K562 (cell line): ENCODE measurements around the gene STING1. TPM values are rescaled to one million over a fixed set of nuclear protein-coding genes. Genes with fewer than 3 reads are reported as not detected.

ENCODE experiments used
- C11orf30 ChIP-seq: fragments of 450-650 bp; IDR thresholded peaks from 2 replicates; pipeline ENCODE4 v1.6.1; 2016; ENCODE audit warnings: low read depth, mild to moderate bottlenecking
- EGR1 ChIP-seq: fragments of 450-650 bp; conservative IDR thresholded peaks from 2 replicates; pipeline ENCODE4 v1.6.1; 2017; ENCODE audit warnings: mild to moderate bottlenecking
- GABPB1 ChIP-seq: sonication (generic); formaldehyde crosslinking; IDR thresholded peaks from 2 replicates; pipeline ENCODE4 v1.8.0; 2022; ENCODE audit warnings: mild to moderate bottlenecking, missing genetic modification reagents
- GATAD2A ChIP-seq: fragments of 450-650 bp; IDR thresholded peaks from 2 replicates; pipeline ENCODE4 v1.6.1; 2017
- HDGF ChIP-seq: fragments of 450-650 bp; IDR thresholded peaks from 2 replicates; pipeline ENCODE4 v1.6.1; 2016
- HNRNPUL1 ChIP-seq: fragments of 200-400 bp; formaldehyde crosslinking; IDR thresholded peaks from 2 replicates; pipeline ENCODE4 v1.6.1; 2017; ENCODE audit warnings: low read length
- MCM2 ChIP-seq: fragments of 450-650 bp; IDR thresholded peaks from 2 replicates; pipeline ENCODE4 v1.6.1; 2017; ENCODE audit warnings: low read depth, mild to moderate bottlenecking
- NCOA4 ChIP-seq: fragments of 450-650 bp; IDR thresholded peaks from 2 replicates; pipeline ENCODE4 v1.6.1; 2018; ENCODE audit warnings: mild to moderate bottlenecking; ENCODE audit not compliant: partially characterized antibody
- POLR2B ChIP-seq: fragments of 450-650 bp; IDR thresholded peaks from 2 replicates; pipeline ENCODE4 v1.6.1; 2018; ENCODE audit warnings: low read depth; ENCODE audit not compliant: partially characterized antibody
- POU5F1 ChIP-seq: fragments of 150-350 bp; IDR thresholded peaks from 2 replicates; pipeline ENCODE4 v1.6.1; 2014; ENCODE audit warnings: borderline replicate concordance, low read length, low read depth, mild to moderate bottlenecking; ENCODE audit not compliant: partially characterized antibody
- PTBP1 ChIP-seq: fragments of 200-400 bp; formaldehyde crosslinking; IDR thresholded peaks from 2 replicates; pipeline ENCODE4 v1.6.1; 2017; ENCODE audit warnings: low read depth, low read length
- YBX1 ChIP-seq: fragments of 450-650 bp; IDR thresholded peaks from 2 replicates; pipeline ENCODE4 v1.7.1; 2016; ENCODE audit warnings: mild to moderate bottlenecking
- YY1 ChIP-seq, 3 experiments: IDR thresholded peaks; 2 replicates each; pipeline ENCODE4 v1.6.1; 2011; ENCODE audit warnings: low read length in 2 of 3, mild to moderate bottlenecking in 2 of 3, moderate library complexity in 2 of 3, borderline replicate concordance in 1 of 3, control low read depth in 1 of 3, low read depth in 1 of 3; ENCODE audit not compliant: insufficient read depth in 3 of 3, insufficient replicate concordance in 2 of 3, control insufficient read depth in 1 of 3, insufficient read length in 1 of 3; ENCODE audit errors: extremely low read depth in 1 of 3
- ZBED1 ChIP-seq: IDR thresholded peaks from 2 replicates; pipeline ENCODE4 v1.6.1; 2014
- ZNF165 ChIP-seq: fragments of 250-450 bp; sonication (Bioruptor Pico); IDR thresholded peaks from 2 replicates; pipeline ENCODE4 v1.4.0; 2020; ENCODE audit warnings: borderline replicate concordance
- ZNF444 ChIP-seq: fragments of 250-450 bp; sonication (Bioruptor Pico); IDR thresholded peaks from 2 replicates; pipeline ENCODE4 v1.4.0; 2020; ENCODE audit warnings: mild to moderate bottlenecking, moderate library complexity
- ZNF644 ChIP-seq: fragments of 200-800 bp; sonication (Bioruptor generic); IDR thresholded peaks from 2 replicates; pipeline ENCODE4 v1.6.1; 2016; ENCODE audit warnings: low read depth, missing genetic modification characterization, missing compliant biosample characterization
- ZNF696 ChIP-seq: fragments of 250-450 bp; sonication (Bioruptor Pico); conservative IDR thresholded peaks from 2 replicates; pipeline ENCODE4 v1.4.0; 2020; ENCODE audit warnings: mild to moderate bottlenecking, moderate library complexity
- ZNF76 ChIP-seq: fragments of 250-450 bp; sonication (Bioruptor Pico); IDR thresholded peaks from 2 replicates; pipeline ENCODE4 v1.4.0; 2020; ENCODE audit warnings: mild to moderate bottlenecking, moderate library complexity, borderline replicate concordance
- polyA plus RNA-seq, 8 experiments: library from polyadenylated mRNA; depleted of rRNA in 4 of 8; stranded (reverse) in 5 of 8; unstranded in 3 of 8; fragments of >200 nt; fragmentation: Nextera tagmentation in 2 of 8; fragmentation: Illumina TruSeq in 1 of 8; extraction: Ambion mirVana in 2 of 8; extraction: Trizol in 1 of 8; gene quantifications; 2 replicates each; pipeline versions ENCODE4 v1.2.1 to v1.2.3, GENCODE V29; 2011 to 2014; ENCODE audit warnings: inconsistent platforms in 1 of 8, missing spikeins in 1 of 8
- total RNA-seq, 7 experiments: library from RNA; depleted of rRNA in 6 of 7; stranded (reverse); fragments of >200 nt in 6 of 7; fragmentation: Illumina TruSeq in 2 of 7; extraction: Trizol in 2 of 7; gene quantifications; 2 replicates each; pipeline versions ENCODE4 v1.2.1 to v1.2.3, GENCODE V29; 2011 to 2021; ENCODE audit warnings: low replicate concordance in 1 of 7
- TF ChIP-seq, protein P1 (sequence below): fragments of 250-450 bp; sonication (Bioruptor Pico); IDR thresholded peaks from 2 replicates; pipeline ENCODE4 v1.8.0; 2021; ENCODE audit warnings: moderate library complexity, mild to moderate bottlenecking, inconsistent platforms
- TF ChIP-seq, protein P2 (sequence below), 2 experiments: fragments of 450-650 bp; conservative IDR thresholded peaks; 2 replicates each; pipeline ENCODE4 v1.6.1; 2017; ENCODE audit warnings: mild to moderate bottlenecking in 2 of 2, moderate library complexity in 2 of 2
- TF ChIP-seq, protein P3 (sequence below): IDR thresholded peaks from 3 replicates; pipeline ENCODE4 v1.6.1; 2011; ENCODE audit warnings: borderline replicate concordance, mild to moderate bottlenecking, moderate library complexity; ENCODE audit not compliant: insufficient read length; ENCODE audit errors: extremely low read depth
- TF ChIP-seq, protein P4 (sequence below), 2 experiments: fragments of 250-450 bp in 1 of 2; fragments of 450-650 bp in 1 of 2; sonication (Bioruptor Pico) in 1 of 2; IDR thresholded peaks; 2 replicates each; pipeline versions ENCODE4 v1.6.1 to v1.8.0; 2016 to 2021; ENCODE audit warnings: mild to moderate bottlenecking in 2 of 2, moderate library complexity in 2 of 2, missing compliant biosample characterization in 1 of 2, missing genetic modification characterization in 1 of 2

STING1 gene
- total and polyA plus RNA-seq, 9 of the 15 experiments (the other 6 are each of a cell fraction or from before 2014, with no cell fraction given) = 20.8 to 69.1 (median 44.7) TPM

DNA sequence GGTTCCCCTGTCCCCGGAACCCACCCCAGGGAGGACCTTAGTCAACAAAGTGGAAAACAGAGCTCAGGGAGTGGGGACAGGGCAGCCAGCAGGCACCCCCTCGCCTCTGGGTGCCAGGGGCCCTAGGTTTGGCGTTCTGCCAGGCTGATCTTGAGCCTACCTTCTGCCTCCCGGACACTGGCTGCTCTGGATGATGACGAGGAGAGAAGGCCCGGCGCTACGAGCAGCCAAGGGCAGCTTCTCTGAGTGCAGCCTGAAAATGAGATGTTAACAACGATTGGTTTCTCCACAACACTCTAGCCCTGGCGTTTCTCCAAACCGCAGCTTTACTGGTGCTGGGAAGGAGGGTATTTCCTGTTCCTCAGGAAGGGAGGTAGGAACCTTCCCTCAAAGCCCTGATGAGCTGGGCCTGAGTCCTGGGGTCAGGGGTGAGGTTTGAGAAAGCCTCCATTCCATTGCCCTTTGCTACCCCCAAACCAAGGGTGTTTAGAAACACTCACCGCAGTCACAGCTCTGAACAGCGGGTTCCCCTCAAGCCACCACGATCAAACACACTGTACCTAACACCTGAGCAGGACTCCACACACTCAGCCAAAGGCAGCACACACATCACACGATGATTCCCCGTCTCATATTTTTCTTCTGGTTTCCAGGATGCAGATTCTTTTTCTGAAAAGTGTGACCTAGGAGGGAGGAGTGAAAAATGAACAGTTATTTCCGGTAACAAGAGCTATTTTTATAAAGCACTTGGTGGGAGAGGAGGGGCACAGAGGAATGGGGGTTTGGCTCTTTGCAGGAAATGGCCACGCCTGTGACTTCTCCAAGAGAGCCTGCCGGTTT lies at the start of gene STING1 (continued):
- TF ChIP-seq ZNF76 (CRISPR knock-in tag) (peak; percentile 72; the same call in 1 of the 2 replicates), ZNF644 (tag) (peak; percentile 84; the same call in 1 of the 2 replicates), HNRNPUL1 (no peak), MCM2 (no peak), POLR2B (peak; percentile 58), ZNF444 (CRISPR knock-in tag) (0 out of 2 replicates have a peak, but pooled peaks have one; percentile 7), GABPB1 (CRISPR knock-in tag) (peak; percentile 78; the same call in 1 of the 2 replicates), YY1 (IDR thresholded peaks at IDR 0.05; ENCODE audit: borderline replicate concordance in 1 of 3, control insufficient read depth in 1 of 3, extremely low read depth in 1 of 3, insufficient read depth in 3 of 3, insufficient read length in 1 of 3, insufficient replicate concordance in 2 of 3, low read depth in 1 of 3, low read length in 2 of 3) (peak in 2 of 3 experiments; percentile 22 to 68), EGR1 (no peak), ZBED1 (no peak), POU5F1 (no peak), HDGF (no peak), ZNF165 (CRISPR knock-in tag) (no peak), PTBP1 (no peak), ZNF696 (no peak), C11orf30 (no peak), YBX1 (no peak), GATAD2A (0 out of 2 replicates have a peak, but pooled peaks have one; percentile 38), NCOA4 (no peak)
- TF ChIP-seq, protein P1, sequence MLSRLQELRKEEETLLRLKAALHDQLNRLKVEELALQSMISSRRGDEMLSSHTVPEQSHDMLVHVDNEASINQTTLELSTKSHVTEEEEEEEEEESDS = no peak
- TF ChIP-seq, protein P2, sequence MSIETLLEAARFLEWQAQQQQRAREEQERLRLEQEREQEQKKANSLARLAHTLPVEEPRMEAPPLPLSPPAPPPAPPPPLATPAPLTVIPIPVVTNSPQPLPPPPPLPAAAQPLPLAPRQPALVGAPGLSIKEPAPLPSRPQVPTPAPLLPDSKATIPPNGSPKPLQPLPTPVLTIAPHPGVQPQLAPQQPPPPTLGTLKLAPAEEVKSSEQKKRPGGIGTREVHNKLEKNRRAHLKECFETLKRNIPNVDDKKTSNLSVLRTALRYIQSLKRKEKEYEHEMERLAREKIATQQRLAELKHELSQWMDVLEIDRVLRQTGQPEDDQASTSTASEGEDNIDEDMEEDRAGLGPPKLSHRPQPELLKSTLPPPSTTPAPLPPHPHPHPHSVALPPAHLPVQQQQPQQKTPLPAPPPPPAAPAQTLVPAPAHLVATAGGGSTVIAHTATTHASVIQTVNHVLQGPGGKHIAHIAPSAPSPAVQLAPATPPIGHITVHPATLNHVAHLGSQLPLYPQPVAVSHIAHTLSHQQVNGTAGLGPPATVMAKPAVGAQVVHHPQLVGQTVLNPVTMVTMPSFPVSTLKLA (conservative IDR thresholded peaks at IDR 0.05) = peak in 1 of 2 experiments; percentile 34; a peak in 3 of 4 replicates
- TF ChIP-seq, protein P3, sequence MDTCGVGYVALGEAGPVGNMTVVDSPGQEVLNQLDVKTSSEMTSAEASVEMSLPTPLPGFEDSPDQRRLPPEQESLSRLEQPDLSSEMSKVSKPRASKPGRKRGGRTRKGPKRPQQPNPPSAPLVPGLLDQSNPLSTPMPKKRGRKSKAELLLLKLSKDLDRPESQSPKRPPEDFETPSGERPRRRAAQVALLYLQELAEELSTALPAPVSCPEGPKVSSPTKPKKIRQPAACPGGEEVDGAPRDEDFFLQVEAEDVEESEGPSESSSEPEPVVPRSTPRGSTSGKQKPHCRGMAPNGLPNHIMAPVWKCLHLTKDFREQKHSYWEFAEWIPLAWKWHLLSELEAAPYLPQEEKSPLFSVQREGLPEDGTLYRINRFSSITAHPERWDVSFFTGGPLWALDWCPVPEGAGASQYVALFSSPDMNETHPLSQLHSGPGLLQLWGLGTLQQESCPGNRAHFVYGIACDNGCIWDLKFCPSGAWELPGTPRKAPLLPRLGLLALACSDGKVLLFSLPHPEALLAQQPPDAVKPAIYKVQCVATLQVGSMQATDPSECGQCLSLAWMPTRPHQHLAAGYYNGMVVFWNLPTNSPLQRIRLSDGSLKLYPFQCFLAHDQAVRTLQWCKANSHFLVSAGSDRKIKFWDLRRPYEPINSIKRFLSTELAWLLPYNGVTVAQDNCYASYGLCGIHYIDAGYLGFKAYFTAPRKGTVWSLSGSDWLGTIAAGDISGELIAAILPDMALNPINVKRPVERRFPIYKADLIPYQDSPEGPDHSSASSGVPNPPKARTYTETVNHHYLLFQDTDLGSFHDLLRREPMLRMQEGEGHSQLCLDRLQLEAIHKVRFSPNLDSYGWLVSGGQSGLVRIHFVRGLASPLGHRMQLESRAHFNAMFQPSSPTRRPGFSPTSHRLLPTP = no peak
- TF ChIP-seq, protein P4, sequence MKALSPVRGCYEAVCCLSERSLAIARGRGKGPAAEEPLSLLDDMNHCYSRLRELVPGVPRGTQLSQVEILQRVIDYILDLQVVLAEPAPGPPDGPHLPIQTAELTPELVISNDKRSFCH (CRISPR knock-in tag; IDR thresholded peaks at IDR 0.05) = no peak
- TF ChIP-seq, protein P4 (tag; IDR thresholded peaks at IDR 0.05) = peak; percentile 69
